Peyer's patch (tissue), 4 donors: ENCODE measurements around the gene TLK1. TPM values are rescaled to one million over a fixed set of nuclear protein-coding genes. Genes with fewer than 3 reads are reported as not detected.

Experiments
- DNase-seq, 3 donors: peaks; one replicate each; pipeline ENCODE4 v3.0.0-alpha.2; 2017 to 2019
- H3K27ac ChIP-seq, 4 donors: fragments of 200-600 bp; sonication (generic); one replicate each; pipeline ENCODE4 v1.5.1; 2016 to 2019
- H3K27me3 ChIP-seq, 2 donors: fragments of 200-600 bp; sonication (generic); one replicate each; pipeline ENCODE4 v1.5.1; 2019
- H3K36me3 ChIP-seq, 3 donors: fragments of 200-600 bp; sonication (generic); one replicate each; pipeline ENCODE4 v1.5.1; 2016 to 2019
- H3K4me1 ChIP-seq, 4 donors: fragments of 200-600 bp; sonication (generic); one replicate each; pipeline ENCODE4 v1.5.1; 2016 to 2019
- H3K4me3 ChIP-seq, 4 donors: fragments of 200-600 bp; sonication (generic); 1 replicate in 3 of 4; 2 replicates in 1 of 4; pipeline ENCODE4 v1.5.1; 2016 to 2019; ENCODE audit warnings: mild to moderate bottlenecking in 1 of 4
- H3K9me3 ChIP-seq, 4 donors: fragments of 200-600 bp; sonication (generic); one replicate each; pipeline ENCODE4 v1.5.1; 2016 to 2019; ENCODE audit warnings: mild to moderate bottlenecking in 1 of 4
- POLR2A ChIP-seq, 2 donors: fragments of 450-650 bp; IDR thresholded peaks; one replicate each; pipeline ENCODE4 v1.5.1; 2017; ENCODE audit warnings: antibody characterized with exemption in 2 of 2, mild to moderate bottlenecking in 2 of 2, moderate library complexity in 2 of 2
- total RNA-seq, 4 donors: library from RNA; depleted of rRNA; stranded (reverse); fragments of >200 nt; gene quantifications; one replicate each; pipeline ENCODE4 v1.1.0, GENCODE V29; 2016
- TF ChIP-seq, protein P1 (sequence below), 6 experiments: fragments of 450-650 bp in 4 of 6; fragments of 200-600 bp in 2 of 6; sonication (generic) in 1 of 6; IDR thresholded peaks; one replicate each; pipeline ENCODE4 v1.5.1; 2017 to 2019; ENCODE audit warnings: antibody characterized with exemption in 6 of 6, mild to moderate bottlenecking in 3 of 6, moderate library complexity in 1 of 6

TLK1 gene
- total RNA-seq, 4 donors from 2014 or later, result 26.4 to 99.0 (median 45.0) TPM

DNA sequence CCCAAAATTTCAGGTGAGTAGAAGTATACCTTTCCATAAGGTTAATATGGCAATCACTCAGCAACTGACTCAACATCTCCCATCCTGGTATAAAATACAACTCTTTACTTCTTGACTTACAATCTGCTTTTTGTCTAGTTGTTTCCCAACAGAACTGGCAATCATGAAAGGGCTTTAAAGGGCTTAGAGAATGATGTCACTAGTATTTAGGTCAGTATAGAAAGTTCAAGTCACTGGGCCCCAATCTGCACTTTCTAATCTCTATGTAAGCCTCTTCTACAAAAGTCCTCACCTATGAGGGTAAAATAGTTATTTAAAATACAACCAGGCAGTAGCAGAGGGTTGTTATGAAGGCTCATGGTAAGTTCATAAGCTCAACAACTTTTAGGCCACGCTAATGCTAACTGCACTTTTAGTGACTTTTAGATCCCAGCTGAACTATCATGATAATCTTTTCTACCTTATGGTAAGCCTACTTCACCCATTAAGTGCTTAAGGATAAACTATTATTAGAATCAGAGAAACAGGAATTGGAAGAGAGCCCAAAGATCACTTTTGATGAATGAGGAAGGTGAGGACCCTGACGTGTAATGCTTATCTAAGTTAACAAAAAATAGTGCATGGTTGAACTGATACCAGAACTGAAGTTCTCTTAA is 152.0 kb downstream of the TLK1 start:
- peaks cover 0 to 59% (median 0%) of the 10 kb centered on the region in 3 donors for H3K36me3 ChIP-seq
- H3K9me3 ChIP-seq, result no peaks in the 10 kb centered on the region
- DNase-seq, result no peak
- no peak for TF ChIP-seq POLR2A (IDR thresholded peaks at IDR 0.05)
- TF ChIP-seq, protein P1, sequence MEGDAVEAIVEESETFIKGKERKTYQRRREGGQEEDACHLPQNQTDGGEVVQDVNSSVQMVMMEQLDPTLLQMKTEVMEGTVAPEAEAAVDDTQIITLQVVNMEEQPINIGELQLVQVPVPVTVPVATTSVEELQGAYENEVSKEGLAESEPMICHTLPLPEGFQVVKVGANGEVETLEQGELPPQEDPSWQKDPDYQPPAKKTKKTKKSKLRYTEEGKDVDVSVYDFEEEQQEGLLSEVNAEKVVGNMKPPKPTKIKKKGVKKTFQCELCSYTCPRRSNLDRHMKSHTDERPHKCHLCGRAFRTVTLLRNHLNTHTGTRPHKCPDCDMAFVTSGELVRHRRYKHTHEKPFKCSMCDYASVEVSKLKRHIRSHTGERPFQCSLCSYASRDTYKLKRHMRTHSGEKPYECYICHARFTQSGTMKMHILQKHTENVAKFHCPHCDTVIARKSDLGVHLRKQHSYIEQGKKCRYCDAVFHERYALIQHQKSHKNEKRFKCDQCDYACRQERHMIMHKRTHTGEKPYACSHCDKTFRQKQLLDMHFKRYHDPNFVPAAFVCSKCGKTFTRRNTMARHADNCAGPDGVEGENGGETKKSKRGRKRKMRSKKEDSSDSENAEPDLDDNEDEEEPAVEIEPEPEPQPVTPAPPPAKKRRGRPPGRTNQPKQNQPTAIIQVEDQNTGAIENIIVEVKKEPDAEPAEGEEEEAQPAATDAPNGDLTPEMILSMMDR (IDR thresholded peaks at IDR 0.05), result no peak
- H3K27ac ChIP-seq, result no peak overlapping the region
- H3K27me3 ChIP-seq, result no peaks in the 10 kb centered on the region
- no peaks in the 10 kb centered on the region for H3K4me1 ChIP-seq
- no peak overlapping the region for H3K4me3 ChIP-seq

DNA sequence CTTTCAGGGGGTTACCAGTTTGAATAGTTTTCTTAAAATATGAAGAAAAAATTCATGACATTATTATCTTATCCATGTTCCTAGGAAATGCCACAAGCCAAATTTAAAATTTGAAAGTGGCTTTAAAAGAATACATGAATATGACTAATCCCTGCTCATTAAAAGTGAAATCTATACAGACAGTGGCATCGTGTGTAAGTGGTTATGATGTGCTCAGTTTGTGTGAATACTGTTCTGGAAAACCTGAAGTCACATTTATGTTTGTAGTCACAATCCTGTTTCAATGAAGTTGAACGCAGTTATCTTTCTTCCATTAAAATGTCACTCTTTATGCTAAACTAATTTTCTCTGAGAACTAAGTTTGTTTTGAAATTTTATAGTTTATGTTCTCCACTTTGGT is 155.9 kb downstream of the TLK1 start:
- no peaks in the 10 kb centered on the region for H3K9me3 ChIP-seq
- H3K4me3 ChIP-seq, result no peak overlapping the region
- no peak for TF ChIP-seq POLR2A (IDR thresholded peaks at IDR 0.05)
- TF ChIP-seq, protein P1 (IDR thresholded peaks at IDR 0.05), result no peak
- peaks cover 0 to 56% (median 0%) of the 10 kb centered on the region in 3 donors for H3K36me3 ChIP-seq
- H3K4me1 ChIP-seq, result no peaks in the 10 kb centered on the region
- DNase-seq, result no peak
- no peaks in the 10 kb centered on the region for H3K27me3 ChIP-seq
- no peak overlapping the region for H3K27ac ChIP-seq

DNA sequence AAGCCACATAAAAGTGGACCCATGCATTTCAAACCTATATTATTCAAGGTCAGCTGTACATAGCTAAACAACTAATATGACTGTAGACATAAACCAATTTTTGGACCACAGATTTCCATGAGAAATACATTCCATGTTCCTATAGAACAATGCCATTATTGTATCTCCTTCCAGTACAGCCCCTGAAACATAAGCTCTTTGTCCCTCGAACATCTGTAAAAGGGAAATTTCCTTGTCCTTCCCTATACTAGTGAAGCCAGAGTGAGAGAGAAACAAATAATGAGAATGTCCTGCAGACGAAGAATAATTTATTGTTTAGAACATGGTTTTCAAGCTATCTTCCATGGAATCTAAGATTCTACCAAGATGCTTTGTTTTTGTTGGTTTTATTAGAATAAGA is 156.3 kb downstream of the TLK1 start:
- no peaks in the 10 kb centered on the region for H3K27me3 ChIP-seq
- H3K36me3 ChIP-seq, result peaks cover 0 to 60% (median 0%) of the 10 kb centered on the region in 3 donors
- H3K4me1 ChIP-seq, result no peaks in the 10 kb centered on the region
- no peak overlapping the region for H3K27ac ChIP-seq
- no peaks in the 10 kb centered on the region for H3K9me3 ChIP-seq
- no peak for TF ChIP-seq POLR2A (IDR thresholded peaks at IDR 0.05)
- TF ChIP-seq, protein P1 (IDR thresholded peaks at IDR 0.05), result no peak
- H3K4me3 ChIP-seq, result no peak overlapping the region
- no peak for DNase-seq

DNA sequence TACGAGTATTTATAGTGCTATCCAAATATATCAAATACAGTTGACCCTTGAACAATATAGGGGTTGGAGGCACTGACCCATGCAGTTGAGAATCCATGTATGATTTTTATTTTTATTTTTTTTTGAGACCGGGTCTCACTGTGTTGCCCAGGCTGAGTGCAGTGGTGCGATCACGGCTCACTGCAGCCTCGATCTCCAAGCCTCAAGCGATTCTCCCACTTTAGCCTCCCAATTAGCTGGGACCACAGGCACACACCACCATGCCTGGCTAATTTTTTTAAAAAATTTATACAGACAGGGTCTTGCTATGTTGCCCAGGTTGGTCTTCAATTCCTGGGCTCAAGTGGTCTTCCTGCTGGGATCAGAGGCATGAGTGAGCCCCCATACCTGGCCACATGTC is 161.0 kb downstream of the TLK1 start:
- H3K36me3 ChIP-seq, result peaks cover 0 to 67% (median 0%) of the 10 kb centered on the region in 3 donors
- no peak overlapping the region for H3K27ac ChIP-seq
- no peaks in the 10 kb centered on the region for H3K9me3 ChIP-seq
- no peaks in the 10 kb centered on the region for H3K4me1 ChIP-seq
- no peak for TF ChIP-seq POLR2A (IDR thresholded peaks at IDR 0.05)
- TF ChIP-seq, protein P1 (IDR thresholded peaks at IDR 0.05), result no peak
- no peaks in the 10 kb centered on the region for H3K27me3 ChIP-seq
- no peak overlapping the region for H3K4me3 ChIP-seq
- DNase-seq, result no peak

DNA sequence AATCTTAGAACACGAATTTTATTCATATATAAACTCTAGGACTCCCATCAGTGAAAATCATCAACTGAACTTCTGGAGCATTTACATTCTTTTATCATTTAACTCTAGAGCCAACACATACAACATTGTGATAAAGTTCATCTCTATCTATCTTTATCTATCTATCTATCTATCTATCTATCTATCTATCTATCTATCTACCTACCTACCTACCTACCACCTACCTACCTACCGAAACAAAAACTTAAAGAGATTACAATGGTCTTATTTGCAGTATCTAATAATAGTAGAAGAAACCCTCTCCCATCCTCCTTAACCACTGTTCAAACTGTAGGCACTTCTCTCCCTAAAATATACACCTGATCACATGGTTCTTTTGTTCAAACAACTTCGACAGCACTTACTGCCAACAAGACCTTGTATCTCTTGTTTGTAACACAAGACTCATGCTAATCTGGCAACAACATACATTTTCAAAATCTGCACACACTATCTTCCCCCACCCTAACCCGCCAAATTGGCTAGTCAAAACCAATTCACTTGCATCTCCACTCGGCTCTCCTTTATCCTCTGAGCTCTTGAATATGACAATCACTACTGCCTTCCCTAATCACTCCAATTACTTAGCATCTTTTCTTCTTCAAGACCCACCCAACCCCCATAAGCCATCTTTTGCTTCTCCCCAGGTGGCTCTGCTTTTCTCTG is 162.6 kb downstream of the TLK1 start:
- no peaks in the 10 kb centered on the region for H3K9me3 ChIP-seq
- no peaks in the 10 kb centered on the region for H3K27me3 ChIP-seq
- no peaks in the 10 kb centered on the region for H3K4me1 ChIP-seq
- H3K27ac ChIP-seq, result no peak overlapping the region
- H3K36me3 ChIP-seq, result peaks cover 0 to 64% (median 0%) of the 10 kb centered on the region in 3 donors
- no peak for TF ChIP-seq POLR2A (IDR thresholded peaks at IDR 0.05)
- TF ChIP-seq, protein P1 (IDR thresholded peaks at IDR 0.05), result no peak
- DNase-seq, result no peak
- H3K4me3 ChIP-seq, result no peak overlapping the region
